HUES64 (cell line): ENCODE measurements around the gene LRCH1.

Experiments
- H3K27ac ChIP-seq: 2 replicates; pipeline ENCODE4 v1.7.0; 2013; ENCODE audit warnings: low read depth, low read length, inconsistent platforms
- H3K27me3 ChIP-seq: 2 replicates; pipeline ENCODE4 v1.6.1; 2013; ENCODE audit warnings: mild to moderate bottlenecking, low read length; ENCODE audit not compliant: insufficient read depth
- H3K36me3 ChIP-seq: 2 replicates; pipeline ENCODE4 v1.6.1; 2013; ENCODE audit warnings: mild to moderate bottlenecking, low read length; ENCODE audit not compliant: insufficient read depth
- H3K4me1 ChIP-seq: 2 replicates; pipeline ENCODE4 v1.6.1; 2013; ENCODE audit warnings: mild to moderate bottlenecking, low read length, moderate library complexity; ENCODE audit not compliant: insufficient read depth
- H3K4me3 ChIP-seq: 2 replicates; pipeline ENCODE4 v1.5.1; 2013; ENCODE audit warnings: mild to moderate bottlenecking, low read length, moderate library complexity
- H3K9ac ChIP-seq: 2 replicates; pipeline ENCODE4 v1.6.1; 2013; ENCODE audit warnings: mild to moderate bottlenecking, low read depth, low read length
- H3K9me3 ChIP-seq: 2 replicates; pipeline ENCODE4 v1.6.1; 2013; ENCODE audit warnings: low read depth, low read length; ENCODE audit not compliant: insufficient read depth
- WGBS: fragments of 150-250, 120-280 bp; methylation state at CpG from one replicate; pipeline ENCODE4 v1.1.7; 2013; ENCODE audit warnings: missing lambda C conversion rate; 5-methylcytosine and 5-hydroxymethylcytosine counted together

LRCH1 gene

GRCh38 chr13:46535825-46536224 is 17.1 kb upstream of the LRCH1 start:
- WGBS, result 100% methylated on average over 1 of the region's 1 CpG
- Histone ChIP-seq H3K9me3 (no peaks in the 10 kb centered on the region), H3K36me3 (no peaks in the 10 kb centered on the region), H3K4me1 (no peaks in the 10 kb centered on the region), H3K4me3 (no peak overlapping the region), H3K27me3 (no peaks in the 10 kb centered on the region), H3K9ac (no peak overlapping the region), H3K27ac (no peak overlapping the region)

GRCh38 chr13:46536341-46536740 is 16.6 kb upstream of the LRCH1 start:
- H3K4me1 ChIP-seq, result no peaks in the 10 kb centered on the region
- no peaks in the 10 kb centered on the region for H3K27me3 ChIP-seq
- no peak overlapping the region for H3K4me3 ChIP-seq
- WGBS, result 89% methylated on average over 2 of the region's 2 CpGs
- no peaks in the 10 kb centered on the region for H3K9me3 ChIP-seq
- no peak overlapping the region for H3K27ac ChIP-seq
- H3K36me3 ChIP-seq, result no peaks in the 10 kb centered on the region
- H3K9ac ChIP-seq, result no peak overlapping the region

GRCh38 chr13:46539231-46539630 is 13.7 kb upstream of the LRCH1 start:
- Histone ChIP-seq H3K27me3 (no peaks in the 10 kb centered on the region), H3K9ac (no peak overlapping the region), H3K9me3 (no peaks in the 10 kb centered on the region), H3K27ac (no peak overlapping the region), H3K4me1 (no peaks in the 10 kb centered on the region), H3K4me3 (no peak overlapping the region), H3K36me3 (no peaks in the 10 kb centered on the region)
- WGBS, result 96% methylated on average over 3 of the region's 3 CpGs

GRCh38 chr13:46541210-46541609 is 11.8 kb upstream of the LRCH1 start:
- Histone ChIP-seq H3K9ac (no peak overlapping the region), H3K9me3 (no peaks in the 10 kb centered on the region), H3K4me1 (no peaks in the 10 kb centered on the region), H3K4me3 (no peak overlapping the region), H3K27me3 (no peaks in the 10 kb centered on the region), H3K27ac (no peak overlapping the region), H3K36me3 (no peaks in the 10 kb centered on the region)
- WGBS, result 94% methylated on average over 4 of the region's 4 CpGs

- no peaks in the 10 kb centered on the region for H3K27me3 ChIP-seq
- no peak overlapping the region for H3K27ac ChIP-seq
- no peak overlapping the region for H3K9ac ChIP-seq
- H3K4me1 ChIP-seq, result no peaks in the 10 kb centered on the region
- H3K36me3 ChIP-seq, result no peaks in the 10 kb centered on the region
- no peaks in the 10 kb centered on the region for H3K9me3 ChIP-seq
- 94% methylated on average over 4 of the region's 4 CpGs for WGBS
- no peak overlapping the region for H3K4me3 ChIP-seq
Observed at GRCh38 chr13:46542833-46543232, 10.1 kb upstream of the LRCH1 start.

- 88% methylated on average over 3 of the region's 3 CpGs for WGBS
- H3K27me3 ChIP-seq, result no peaks in the 10 kb centered on the region
Observed at GRCh38 chr13:46543287-46543686, 9.7 kb upstream of the LRCH1 start.

GRCh38 chr13:46544208-46544607 is 8.8 kb upstream of the LRCH1 start:
- H3K27me3 ChIP-seq, result no peaks in the 10 kb centered on the region
- WGBS, result 100% methylated on average over 2 of the region's 2 CpGs
- H3K9me3 ChIP-seq, result no peaks in the 10 kb centered on the region
- H3K27ac ChIP-seq, result no peak overlapping the region
- no peak overlapping the region for H3K9ac ChIP-seq
- H3K4me3 ChIP-seq, result no peak overlapping the region
- H3K36me3 ChIP-seq, result no peaks in the 10 kb centered on the region
- H3K4me1 ChIP-seq, result no peaks in the 10 kb centered on the region

More at GRCh38 chr13:46543287-46543686, 9.7 kb upstream of the LRCH1 start:
- no peaks in the 10 kb centered on the region for H3K36me3 ChIP-seq
- no peak overlapping the region for H3K9ac ChIP-seq
- H3K4me3 ChIP-seq, result no peak overlapping the region
- no peaks in the 10 kb centered on the region for H3K9me3 ChIP-seq
- no peaks in the 10 kb centered on the region for H3K4me1 ChIP-seq
- no peak overlapping the region for H3K27ac ChIP-seq

GRCh38 chr13:46544811-46545210 is 8.2 kb upstream of the LRCH1 start:
- no peaks in the 10 kb centered on the region for H3K27me3 ChIP-seq
- no peaks in the 10 kb centered on the region for H3K9me3 ChIP-seq
- no peaks in the 10 kb centered on the region for H3K36me3 ChIP-seq
- no peak overlapping the region for H3K4me3 ChIP-seq
- H3K4me1 ChIP-seq, result no peaks in the 10 kb centered on the region
- H3K27ac ChIP-seq, result no peak overlapping the region
- no peak overlapping the region for H3K9ac ChIP-seq
- 90% methylated on average over 1 of the region's 1 CpG for WGBS

- Histone ChIP-seq H3K4me3 (no peak overlapping the region), H3K27me3 (no peaks in the 10 kb centered on the region), H3K9me3 (no peaks in the 10 kb centered on the region), H3K4me1 (no peaks in the 10 kb centered on the region), H3K27ac (no peak overlapping the region), H3K9ac (no peak overlapping the region), H3K36me3 (no peaks in the 10 kb centered on the region)
- WGBS, result 93% methylated on average over 8 of the region's 8 CpGs
Observed at GRCh38 chr13:46546084-46546768, 6.7 kb upstream of the LRCH1 start.

GRCh38 chr13:46550822-46551221 is 2.1 kb upstream of the LRCH1 start:
- H3K9ac ChIP-seq, result no peak overlapping the region
- peaks cover 12% of the 10 kb centered on the region for H3K4me1 ChIP-seq
- WGBS, result 100% methylated on average over 2 of the region's 2 CpGs

GRCh38 chr13:46551410-46552302 is 1.3 kb upstream of the LRCH1 start:
- H3K9ac ChIP-seq, result no peak overlapping the region
- no peaks in the 10 kb centered on the region for H3K36me3 ChIP-seq
- peaks cover 12% of the 10 kb centered on the region for H3K4me1 ChIP-seq
- H3K27ac ChIP-seq, result no peak overlapping the region
- peaks cover 26% of the 10 kb centered on the region for H3K27me3 ChIP-seq
- 51% methylated on average over 21 of the region's 22 CpGs for WGBS
- peak overlapping the region; percentile 76 for H3K4me3 ChIP-seq
- H3K9me3 ChIP-seq, result no peaks in the 10 kb centered on the region

More at GRCh38 chr13:46550822-46551221, 2.1 kb upstream of the LRCH1 start:
- H3K36me3 ChIP-seq, result no peaks in the 10 kb centered on the region
- no peaks in the 10 kb centered on the region for H3K9me3 ChIP-seq
- peaks cover 26% of the 10 kb centered on the region for H3K27me3 ChIP-seq
- no peak overlapping the region for H3K27ac ChIP-seq
- H3K4me3 ChIP-seq, result no peak overlapping the region
